Osteocyte (in vitro differentiated cells): ENCODE measurements around the gene LKAAEAR1. TPM values are rescaled to one million over a fixed set of nuclear protein-coding genes. Genes with fewer than 3 reads are reported as not detected.

Experiments
- DNase-seq: peaks from one replicate; pipeline ENCODE4 v3.0.0; 2021; ENCODE audit warnings: mixed read lengths; ENCODE audit not compliant: unreplicated experiment; ENCODE audit errors: extremely low spot score
- H3K27ac Mint-ChIP-seq: one replicate; pipeline ENCODE4 v1.8.0; 2021; ENCODE audit warnings: mild to moderate bottlenecking, mixed read lengths; ENCODE audit not compliant: unreplicated experiment
- H3K27me3 Mint-ChIP-seq: one replicate; pipeline ENCODE4 v1.8.0; 2021; ENCODE audit warnings: mixed read lengths; ENCODE audit not compliant: unreplicated experiment
- H3K36me3 Mint-ChIP-seq: one replicate; pipeline ENCODE4 v1.8.0; 2021; ENCODE audit warnings: mixed read lengths; ENCODE audit not compliant: unreplicated experiment
- H3K4me1 Mint-ChIP-seq: one replicate; pipeline ENCODE4 v1.8.0; 2021; ENCODE audit warnings: mixed read lengths; ENCODE audit not compliant: unreplicated experiment
- H3K4me3 Mint-ChIP-seq: one replicate; pipeline ENCODE4 v1.8.0; 2021; ENCODE audit warnings: mild to moderate bottlenecking, moderate library complexity, mixed read lengths; ENCODE audit not compliant: unreplicated experiment
- H3K9me3 Mint-ChIP-seq: one replicate; pipeline ENCODE4 v1.8.0; 2021; ENCODE audit warnings: mixed read lengths; ENCODE audit not compliant: unreplicated experiment
- total RNA-seq: library from RNA; stranded (reverse); gene quantifications from 2 replicates; pipeline ENCODE4 v1.2.1, GENCODE V29; 2021
- TF ChIP-seq, protein P1 (sequence below): fragments of 200-600 bp; sonication (generic); IDR thresholded peaks from 2 replicates; pipeline ENCODE4 v1.5.0; 2021; ENCODE audit warnings: antibody characterized with exemption, mild to moderate bottlenecking, moderate library complexity

The LKAAEAR1 gene
- total RNA-seq, 1 donor from 2014 or later = not detected

- no peak overlapping the region for H3K27ac Mint-ChIP-seq
- peaks cover 4% of the 10 kb centered on the region for H3K4me1 Mint-ChIP-seq
- H3K36me3 Mint-ChIP-seq = no peaks in the 10 kb centered on the region
- H3K9me3 Mint-ChIP-seq = no peaks in the 10 kb centered on the region
- H3K4me3 Mint-ChIP-seq = no peak overlapping the region
- TF ChIP-seq, protein P1, sequence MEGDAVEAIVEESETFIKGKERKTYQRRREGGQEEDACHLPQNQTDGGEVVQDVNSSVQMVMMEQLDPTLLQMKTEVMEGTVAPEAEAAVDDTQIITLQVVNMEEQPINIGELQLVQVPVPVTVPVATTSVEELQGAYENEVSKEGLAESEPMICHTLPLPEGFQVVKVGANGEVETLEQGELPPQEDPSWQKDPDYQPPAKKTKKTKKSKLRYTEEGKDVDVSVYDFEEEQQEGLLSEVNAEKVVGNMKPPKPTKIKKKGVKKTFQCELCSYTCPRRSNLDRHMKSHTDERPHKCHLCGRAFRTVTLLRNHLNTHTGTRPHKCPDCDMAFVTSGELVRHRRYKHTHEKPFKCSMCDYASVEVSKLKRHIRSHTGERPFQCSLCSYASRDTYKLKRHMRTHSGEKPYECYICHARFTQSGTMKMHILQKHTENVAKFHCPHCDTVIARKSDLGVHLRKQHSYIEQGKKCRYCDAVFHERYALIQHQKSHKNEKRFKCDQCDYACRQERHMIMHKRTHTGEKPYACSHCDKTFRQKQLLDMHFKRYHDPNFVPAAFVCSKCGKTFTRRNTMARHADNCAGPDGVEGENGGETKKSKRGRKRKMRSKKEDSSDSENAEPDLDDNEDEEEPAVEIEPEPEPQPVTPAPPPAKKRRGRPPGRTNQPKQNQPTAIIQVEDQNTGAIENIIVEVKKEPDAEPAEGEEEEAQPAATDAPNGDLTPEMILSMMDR = peak; percentile 69
- H3K27me3 Mint-ChIP-seq = peaks cover 37% of the 10 kb centered on the region
- no peak for DNase-seq
Observed at GRCh38 chr20:64101731-64102621, 17.8 kb upstream of the LKAAEAR1 start.

DNA sequence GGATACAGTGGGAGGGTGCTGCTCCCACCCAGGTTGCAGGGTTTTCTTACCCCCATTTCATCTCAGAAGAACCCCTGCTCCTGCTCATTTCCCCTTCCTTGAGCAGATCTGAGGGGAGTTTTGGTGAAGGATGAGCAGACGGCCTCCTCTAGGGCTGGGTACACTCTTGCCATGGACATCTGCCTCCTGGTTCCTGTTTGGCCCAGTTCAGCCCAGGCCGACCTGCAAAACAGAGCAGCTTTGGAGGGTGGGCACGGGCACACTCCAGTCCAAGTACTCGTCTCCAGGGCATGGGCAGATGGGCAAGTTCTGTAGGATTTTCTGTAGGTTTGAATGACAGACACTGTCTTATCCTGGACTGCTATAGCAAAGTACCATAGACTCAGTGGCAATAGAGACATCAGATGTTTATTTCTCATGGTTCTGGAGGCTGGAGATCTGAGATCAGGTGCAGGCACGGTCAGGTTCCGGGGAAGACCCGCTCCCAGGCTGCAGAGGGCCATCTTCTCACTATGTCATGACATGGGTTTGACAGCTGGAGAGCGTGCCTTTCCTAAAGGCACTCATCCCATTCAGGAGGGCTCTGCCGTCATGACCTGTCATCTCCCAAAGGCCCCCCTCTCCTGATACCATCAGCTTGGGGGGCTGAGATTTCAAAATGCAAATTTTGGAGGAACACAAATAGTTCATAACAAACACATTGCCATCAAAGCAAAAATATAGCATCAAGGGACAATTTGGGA, 16.9 kb upstream of the LKAAEAR1 start:
- no peak overlapping the region for H3K4me3 Mint-ChIP-seq
- TF ChIP-seq, protein P1 = no peak
- peaks cover 4% of the 10 kb centered on the region for H3K4me1 Mint-ChIP-seq
- no peak for DNase-seq
- no peaks in the 10 kb centered on the region for H3K36me3 Mint-ChIP-seq
- peaks cover 32% of the 10 kb centered on the region for H3K27me3 Mint-ChIP-seq
- H3K27ac Mint-ChIP-seq = no peak overlapping the region
- no peaks in the 10 kb centered on the region for H3K9me3 Mint-ChIP-seq

- Mint-ChIP-seq H3K4me3 (no peak overlapping the region), H3K27ac (no peak overlapping the region), H3K9me3 (no peaks in the 10 kb centered on the region), H3K36me3 (no peaks in the 10 kb centered on the region), H3K4me1 (peaks cover 4% of the 10 kb centered on the region), H3K27me3 (peaks cover 29% of the 10 kb centered on the region)
- no peak for DNase-seq
- TF ChIP-seq, protein P1 = no peak
Observed at GRCh38 chr20:64100566-64100888, 16.3 kb upstream of the LKAAEAR1 start.

GRCh38 chr20:64099880-64100565, 15.8 kb upstream of the LKAAEAR1 start:
- no peak overlapping the region for H3K4me3 Mint-ChIP-seq
- peaks cover 29% of the 10 kb centered on the region for H3K27me3 Mint-ChIP-seq
- TF ChIP-seq, protein P1 = no peak
- H3K9me3 Mint-ChIP-seq = no peaks in the 10 kb centered on the region
- H3K36me3 Mint-ChIP-seq = no peaks in the 10 kb centered on the region
- no peak overlapping the region for H3K27ac Mint-ChIP-seq
- H3K4me1 Mint-ChIP-seq = peaks cover 4% of the 10 kb centered on the region
- DNase-seq = no peak
